H9 (cell line): ENCODE data around the gene C9orf72. TPM values are rescaled to one million over a fixed set of nuclear protein-coding genes. Genes with fewer than 3 reads are reported as not detected.

Experiments used
- DNase-seq: peaks from one replicate; pipeline ENCODE4 v3.0.0-alpha.2; 2017
- H2AFZ ChIP-seq: one replicate; pipeline ENCODE4 v1.6.1; 2013; ENCODE audit warnings: mild to moderate bottlenecking, low read length, control low read depth, moderate library complexity
- H2AK5ac ChIP-seq: 2 replicates; pipeline ENCODE4 v1.6.1; 2013; ENCODE audit warnings: low read length, control low read depth, mixed read lengths; ENCODE audit not compliant: insufficient read length
- H2BK120ac ChIP-seq: one replicate; pipeline ENCODE4 v1.6.1; 2013; ENCODE audit warnings: low read depth, mild to moderate bottlenecking, low read length, control low read depth, inconsistent platforms; ENCODE audit not compliant: poor library complexity, severe bottlenecking
- H2BK12ac ChIP-seq: 2 replicates; pipeline ENCODE4 v1.6.1; 2013; ENCODE audit warnings: low read length, control low read depth, mixed read lengths, low read depth; ENCODE audit not compliant: insufficient read length
- H2BK15ac ChIP-seq: 2 replicates; pipeline ENCODE4 v1.6.1; 2013; ENCODE audit warnings: low read depth, low read length, control low read depth
- H2BK20ac ChIP-seq: one replicate; pipeline ENCODE4 v1.6.1; 2013; ENCODE audit warnings: low read depth, mild to moderate bottlenecking, low read length, control low read depth, inconsistent platforms; ENCODE audit not compliant: poor library complexity, severe bottlenecking
- H2BK5ac ChIP-seq: 2 replicates; pipeline ENCODE4 v1.6.1; 2013; ENCODE audit warnings: low read length, control low read depth, mixed read lengths; ENCODE audit not compliant: insufficient read length
- H3K14ac ChIP-seq: 2 replicates; pipeline ENCODE4 v1.6.1; 2013; ENCODE audit warnings: low read length, control low read depth; ENCODE audit not compliant: insufficient read depth
- H3K18ac ChIP-seq: 2 replicates; pipeline ENCODE4 v1.6.1; 2013; ENCODE audit warnings: low read depth, mild to moderate bottlenecking, mixed read lengths, low read length, control low read depth; ENCODE audit not compliant: insufficient read length
- H3K23ac ChIP-seq: 2 replicates; pipeline ENCODE4 v1.6.1; 2013; ENCODE audit warnings: low read length, control low read depth, mixed read lengths, low read depth; ENCODE audit not compliant: insufficient read length
- H3K23me2 ChIP-seq: 2 replicates; pipeline ENCODE4 v1.6.1; 2013; ENCODE audit warnings: low read depth, mild to moderate bottlenecking, mixed read lengths, low read length, control low read depth; ENCODE audit not compliant: insufficient read length, poor library complexity, severe bottlenecking
- H3K27ac ChIP-seq: 2 replicates; pipeline ENCODE4 v1.5.1; 2013; ENCODE audit warnings: low read length, control low read depth, mixed read lengths, low read depth; ENCODE audit not compliant: insufficient read length
- H3K27me3 ChIP-seq: 2 replicates; pipeline ENCODE4 v1.6.1; 2013; ENCODE audit warnings: low read length, control low read depth, inconsistent platforms; ENCODE audit not compliant: insufficient read depth
- H3K4ac ChIP-seq: 2 replicates; pipeline ENCODE4 v1.6.1; 2013; ENCODE audit warnings: low read depth, mild to moderate bottlenecking, control low read depth, inconsistent platforms, low read length, moderate library complexity
- H3K4me1 ChIP-seq: 2 replicates; pipeline ENCODE4 v1.6.1; 2013; ENCODE audit warnings: low read length, control low read depth, inconsistent platforms; ENCODE audit not compliant: insufficient read depth
- H3K4me2 ChIP-seq: 2 replicates; pipeline ENCODE4 v1.6.1; 2013; ENCODE audit warnings: low read length, control low read depth, mixed read lengths; ENCODE audit not compliant: insufficient read length, insufficient read depth
- H3K56ac ChIP-seq: 2 replicates; pipeline ENCODE4 v1.6.1; 2013; ENCODE audit warnings: low read depth, mild to moderate bottlenecking, mixed read lengths, low read length, control low read depth; ENCODE audit not compliant: insufficient read length
- H3K79me1 ChIP-seq: 2 replicates; pipeline ENCODE4 v1.6.1; 2013; ENCODE audit warnings: low read depth, mild to moderate bottlenecking, moderate library complexity, low read length, control low read depth, inconsistent platforms; ENCODE audit not compliant: insufficient read depth, poor library complexity, severe bottlenecking
- H3K79me2 ChIP-seq: 2 replicates; pipeline ENCODE4 v1.6.1; 2013; ENCODE audit warnings: low read length, control low read depth, inconsistent platforms; ENCODE audit not compliant: insufficient read depth
- H3K9ac ChIP-seq: 2 replicates; pipeline ENCODE4 v1.6.1; 2013; ENCODE audit warnings: low read length, control low read depth, mixed read lengths; ENCODE audit not compliant: insufficient read length; ENCODE audit errors: extremely low read depth
- H3K9me3 ChIP-seq: one replicate; pipeline ENCODE4 v1.6.1; 2013; ENCODE audit warnings: low read depth, low read length, inconsistent platforms; ENCODE audit not compliant: control insufficient read depth
- H3T11ph ChIP-seq: one replicate; pipeline ENCODE4 v1.6.1; 2013; ENCODE audit warnings: mild to moderate bottlenecking, low read length, control low read depth, inconsistent platforms
- H4K20me1 ChIP-seq: one replicate; pipeline ENCODE4 v1.6.1; 2013; ENCODE audit not compliant: control insufficient read depth, insufficient read length, insufficient read depth
- H4K5ac ChIP-seq: 2 replicates; pipeline ENCODE4 v1.6.1; 2013; ENCODE audit warnings: low read depth, mild to moderate bottlenecking, mixed read lengths, low read length, control low read depth; ENCODE audit not compliant: insufficient read length
- H4K8ac ChIP-seq: replicated peaks from 2 replicates; pipeline ENCODE4 v1.6.1; 2013; ENCODE audit warnings: low read length, control low read depth, mixed read lengths, low read depth; ENCODE audit not compliant: insufficient read length
- H4K91ac ChIP-seq: 2 replicates; pipeline ENCODE4 v1.6.1; 2013; ENCODE audit warnings: low read depth, mild to moderate bottlenecking, moderate library complexity, mixed read lengths, low read length, control low read depth; ENCODE audit not compliant: insufficient read length
- H3K27ac Mint-ChIP-seq, 3 experiments: 2 replicates in 2 of 3; 3 replicates in 1 of 3; pipeline ENCODE4 v1.8.0; 2020 to 2021; ENCODE audit warnings: mixed read lengths in 3 of 3, mild to moderate bottlenecking in 1 of 3, moderate library complexity in 1 of 3
- H3K27me3 Mint-ChIP-seq: 2 replicates; pipeline ENCODE4 v1.8.0; 2021; ENCODE audit warnings: low read depth, mild to moderate bottlenecking, moderate library complexity, mixed read lengths
- H3K36me3 Mint-ChIP-seq, 3 experiments: 2 replicates in 2 of 3; 3 replicates in 1 of 3; pipeline ENCODE4 v1.8.0; 2020 to 2021; ENCODE audit warnings: low read depth in 3 of 3, mixed read lengths in 3 of 3; ENCODE audit not compliant: insufficient read depth in 1 of 3
- H3K4me1 Mint-ChIP-seq, 2 experiments: 2 replicates each; pipeline ENCODE4 v1.8.0; 2020; ENCODE audit warnings: mixed read lengths in 2 of 2
- H3K4me3 Mint-ChIP-seq, 2 experiments: 2 replicates in 1 of 2; 3 replicates in 1 of 2; pipeline ENCODE4 v1.8.0; 2020 to 2021; ENCODE audit warnings: mild to moderate bottlenecking in 2 of 2, mixed read lengths in 2 of 2, moderate library complexity in 1 of 2
- H3K9me3 Mint-ChIP-seq, 2 experiments: 2 replicates in 1 of 2; 3 replicates in 1 of 2; pipeline ENCODE4 v1.8.0; 2020; ENCODE audit warnings: mild to moderate bottlenecking in 2 of 2, mixed read lengths in 2 of 2, moderate library complexity in 1 of 2
- CTCF ChIP-seq: fragments of 200-600 bp; sonication (generic); conservative IDR thresholded peaks from 3 replicates; pipeline ENCODE4 v1.8.0; 2021; ENCODE audit warnings: antibody characterized with exemption, mild to moderate bottlenecking
- WGBS: extraction: QIAGEN DNeasy Blood & Tissue Kit; methylation state at CpG from one replicate; pipeline ENCODE4 v1.1.7; 2013; ENCODE audit warnings: missing lambda C conversion rate, low lambda C conversion rate, mixed read lengths; ENCODE audit not compliant: insufficient read length; ENCODE audit errors: extremely low coverage; 5-methylcytosine and 5-hydroxymethylcytosine counted together
- total RNA-seq: library from RNA; stranded (reverse); gene quantifications from 2 replicates; pipeline ENCODE4 v1.2.1, GENCODE V29; 2021

Gene C9orf72
- total RNA-seq, 1 experiment from 2014 or later = 17.0 TPM

DNA sequence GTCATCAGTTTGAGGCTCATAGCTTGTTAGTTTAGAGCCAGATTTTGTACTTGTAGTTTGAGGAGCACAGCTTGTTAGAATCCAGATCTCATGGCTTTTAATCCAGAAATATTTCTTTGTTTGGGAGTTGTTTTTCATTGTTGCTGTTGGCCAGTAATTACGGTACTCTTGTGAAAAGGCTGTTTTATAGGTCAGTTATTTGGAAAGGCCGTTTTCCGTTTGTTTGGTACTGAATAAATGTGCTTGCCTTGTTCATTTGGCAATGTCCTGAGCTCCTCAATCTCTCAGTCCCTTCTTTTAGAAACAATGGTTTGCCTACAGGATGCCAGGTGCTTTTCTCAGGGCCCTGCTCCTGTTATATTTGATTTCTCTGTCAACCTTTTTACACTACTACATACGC lies 39.1 kb downstream of the C9orf72 start:
- H4K5ac ChIP-seq = no peak overlapping the region
- no peak for DNase-seq
- no peak overlapping the region for H3K4ac ChIP-seq
- Mint-ChIP-seq H3K27ac (peak overlapping the region in 1 of 3 experiments; percentile 25; a peak in 1 of 7 replicates), H3K9me3 (no peaks in the 10 kb centered on the region), H3K27me3 (no peaks in the 10 kb centered on the region; the same call in 1 of the 2 replicates), H3K36me3 (peaks cover 0 to 5% (median 0%) of the 10 kb centered on the region in 3 experiments; a peak in 1 of 7 replicates), H3K4me3 (no peak overlapping the region), H3K4me1 (peaks cover 16 to 19% of the 10 kb centered on the region in 2 experiments)
- no peak overlapping the region for H3K4me2 ChIP-seq
- no peaks in the 10 kb centered on the region for H4K20me1 ChIP-seq
- no peaks in the 10 kb centered on the region for H3K9me3 ChIP-seq
- no peak overlapping the region for H2AK5ac ChIP-seq
- no peak overlapping the region for H2BK12ac ChIP-seq
- no peak overlapping the region for H4K8ac ChIP-seq
- no peak overlapping the region for H3K27ac ChIP-seq
- H2BK20ac ChIP-seq = no peak overlapping the region
- no peak overlapping the region for H3K18ac ChIP-seq
- H3K27me3 ChIP-seq = no peaks in the 10 kb centered on the region
- no peak overlapping the region for H3K56ac ChIP-seq
- H3K9ac ChIP-seq = no peak overlapping the region
- no peak overlapping the region for H4K91ac ChIP-seq
- no peak overlapping the region for H2AFZ ChIP-seq
- no peak overlapping the region for H3T11ph ChIP-seq
- TF ChIP-seq CTCF = no peak
- WGBS = no CpG with 5 or more reads among the region's 4 CpGs
- no peaks in the 10 kb centered on the region; the same call in 1 of the 2 replicates for H3K4me1 ChIP-seq
- no peaks in the 10 kb centered on the region for H3K23me2 ChIP-seq
- H3K23ac ChIP-seq = no peak overlapping the region
- H3K79me2 ChIP-seq = no peaks in the 10 kb centered on the region; the same call in 1 of the 2 replicates
- no peak overlapping the region for H2BK5ac ChIP-seq
- H3K79me1 ChIP-seq = no peaks in the 10 kb centered on the region
- H2BK120ac ChIP-seq = no peak overlapping the region
- no peak overlapping the region for H2BK15ac ChIP-seq
- no peak overlapping the region for H3K14ac ChIP-seq
